NB4 (cell line): Measurements from ENCODE around the gene ERFE.

Experiments
- DNase-seq: peaks from one replicate; pipeline ENCODE4 v3.0.0; 2010; ENCODE audit warnings: low read depth
- H3K4me3 ChIP-seq: one replicate; pipeline ENCODE4 v1.5.1; 2011; ENCODE audit warnings: mild to moderate bottlenecking, low read depth, low read length, moderate library complexity
- CTCF ChIP-seq: IDR thresholded peaks from one replicate; pipeline ENCODE4 v1.5.1; 2012; ENCODE audit warnings: low read depth, low read length
- MAX ChIP-seq: IDR thresholded peaks from 2 replicates; pipeline ENCODE4 v1.6.1; 2011; ENCODE audit warnings: low read depth, low read length
- MYC ChIP-seq: IDR thresholded peaks from 2 replicates; pipeline ENCODE4 v1.6.1; 2011; ENCODE audit warnings: low read depth, low read length
- POLR2A ChIP-seq: IDR thresholded peaks from 2 replicates; pipeline ENCODE4 v1.6.1; 2011; ENCODE audit warnings: mild to moderate bottlenecking; ENCODE audit not compliant: insufficient read length; ENCODE audit errors: extremely low read depth

Gene ERFE

GRCh38 chr2:238129166-238130010 lies 29.4 kb upstream of the ERFE start:
- no peak for DNase-seq
- no peak for TF ChIP-seq MAX
- no peak for TF ChIP-seq CTCF
- no peak for TF ChIP-seq MYC
- no peak for TF ChIP-seq POLR2A

GRCh38 chr2:238130111-238130695 lies 28.6 kb upstream of the ERFE start:
- no peak for DNase-seq
- H3K4me3 ChIP-seq, result no peak overlapping the region
- TF ChIP-seq MYC, result no peak
- no peak for TF ChIP-seq MAX
- no peak for TF ChIP-seq CTCF
- TF ChIP-seq POLR2A, result no peak

More at GRCh38 chr2:238129166-238130010, 29.4 kb upstream of the ERFE start:
- H3K4me3 ChIP-seq, result no peak overlapping the region

- DNase-seq, result no peak
- TF ChIP-seq POLR2A, result no peak
- no peak overlapping the region for H3K4me3 ChIP-seq
These were observed 27.8 kb upstream of the ERFE start for GRCh38 chr2:238130696-238131628.

GRCh38 chr2:238131761-238132462 lies 26.9 kb upstream of the ERFE start:
- TF ChIP-seq CTCF, result no peak
- TF ChIP-seq MYC, result no peak
- TF ChIP-seq POLR2A, result no peak
- no peak for TF ChIP-seq MAX
- H3K4me3 ChIP-seq, result no peak overlapping the region
- no peak for DNase-seq

- TF ChIP-seq MYC, result no peak
- TF ChIP-seq MAX, result no peak
- TF ChIP-seq CTCF, result no peak
- no peak for TF ChIP-seq POLR2A
- no peak for DNase-seq
- no peak overlapping the region for H3K4me3 ChIP-seq
These were observed 26.0 kb upstream of the ERFE start for GRCh38 chr2:238132463-238133450.
